PC-9 (cell line): ENCODE results near the gene RFX7.

ENCODE experiments used
- CTCF ChIP-seq: fragments of 200-600 bp; sonication (generic); conservative IDR thresholded peaks from 2 replicates; pipeline ENCODE4 v1.6.1; 2017; ENCODE audit warnings: mixed run types, antibody characterized with exemption, mild to moderate bottlenecking, moderate library complexity
- EZH2 ChIP-seq: fragments of 200-600 bp; sonication (generic); IDR thresholded peaks from 2 replicates; pipeline ENCODE4 v1.8.0; 2017; ENCODE audit warnings: antibody characterized with exemption, low read depth

GRCh38 chr15:56205061-56205876 lies 38.4 kb downstream of the RFX7 start:
- TF ChIP-seq EZH2, result no peak
- TF ChIP-seq CTCF, result no peak
